Adrenal gland (tissue), 12 donors: ENCODE data around the gene CDK9. TPM values are rescaled to one million over a fixed set of nuclear protein-coding genes. Genes with fewer than 3 reads are reported as not detected.
"Not testable (repeated sequence)": the region's sequence is repeated elsewhere in the genome, so short reads cannot be mapped to it uniquely, and the experiment has no call there.

Source experiments
- DNase-seq, 7 donors: peaks; one replicate each; pipeline ENCODE4 v3.0.0-alpha.2; 2019 to 2020
- H3K27ac ChIP-seq, 5 donors: fragments of 200-600 bp; sonication (generic) in 4 of 5; 1 replicate in 3 of 5; 2 replicates in 2 of 5; pipeline versions ENCODE4 v1.5.1 to v1.8.0; 2016 to 2020; ENCODE audit warnings: mild to moderate bottlenecking in 1 of 5
- H3K27me3 ChIP-seq: fragments of 200-600 bp; 2 replicates; pipeline ENCODE4 v1.8.0; 2021
- H3K36me3 ChIP-seq, 2 donors: fragments of 200-600 bp; replicated peaks in 1 of 2; 1 replicate in 1 of 2; 2 replicates in 1 of 2; pipeline versions ENCODE4 v1.5.1 to v1.8.0; 2018 to 2022
- H3K4me1 ChIP-seq, 2 donors: fragments of 200-600 bp; replicated peaks in 1 of 2; 1 replicate in 1 of 2; 2 replicates in 1 of 2; pipeline versions ENCODE4 v1.5.1 to v1.8.0; 2018 to 2021
- H3K4me3 ChIP-seq, 4 donors: fragments of 200-600 bp; sonication (generic) in 3 of 4; one replicate each; pipeline ENCODE4 v1.5.1; 2016 to 2018
- H3K9me3 ChIP-seq, 3 donors: fragments of 200-600 bp; sonication (generic) in 1 of 3; replicated peaks in 1 of 3; 1 replicate in 2 of 3; 2 replicates in 1 of 3; pipeline versions ENCODE4 v1.5.1 to v1.8.0; 2016 to 2021
- CTCF ChIP-seq, 6 experiments: fragments of 450-650 bp in 4 of 6; fragments of 200-600 bp in 2 of 6; sonication (generic) in 1 of 6; IDR thresholded peaks; 1 replicate in 5 of 6; 2 replicates in 1 of 6; pipeline versions ENCODE4 v1.5.1 to v1.8.0; 2016 to 2021; ENCODE audit warnings: antibody characterized with exemption in 6 of 6, mild to moderate bottlenecking in 2 of 6, moderate library complexity in 1 of 6
- POLR2A ChIP-seq, 2 donors: fragments of 450-650 bp; IDR thresholded peaks; one replicate each; pipeline ENCODE4 v1.6.1; 2017; ENCODE audit warnings: antibody characterized with exemption in 2 of 2, mild to moderate bottlenecking in 2 of 2, moderate library complexity in 1 of 2
- WGBS, 4 donors: extraction: QIAGEN DNeasy Blood & Tissue Kit in 2 of 4; methylation state at CpG; one replicate each; pipeline versions ENCODE4 v1.1.5 to v1.1.7; 2013 to 2017; 5-methylcytosine and 5-hydroxymethylcytosine counted together
- intact Hi-C, 2 donors: fragments of 100-400 bp; cut with DNase I; formaldehyde crosslinking; loops; one replicate each; pipeline versions ENCODE4 v1.14.1 to v1.15.0; 2022 to 2023
- polyA plus RNA-seq, 3 donors: library from polyadenylated mRNA; stranded (reverse); fragments of 200-250 nt in 2 of 3; fragments of 350-450 nt in 1 of 3; fragmentation: Illumina TruSeq in 1 of 3; extraction: RNeasy Lipid Tissue Mini Kit (QIAGEN cat#74804) in 1 of 3; gene quantifications; one replicate each; pipeline ENCODE4 v1.2.3, GENCODE V29; 2013 to 2014
- total RNA-seq, 9 donors: library from RNA; depleted of rRNA in 4 of 9; stranded (reverse); fragments of >200 nt in 4 of 9; fragments of 120-200 nt in 1 of 9; fragmentation: NEBNext Ultra II Directional in 1 of 9; extraction: Animal tissue kit (Norgen Biotek cat#: 25700) in 1 of 9; gene quantifications; one replicate each; pipeline versions ENCODE4 v1.1.0 to v1.2.4, GENCODE V29; 2013 to 2023
- donor health status: healthy with polysubstance abuse.
- donor health status: Bipolar disorder and iron deficiency.
- donor health status: DM: yes; HTN: yes; CAD: no.
- donor health status: DM: no; HTN: no; CAD: no.
- donor health status: DM: no; HTN: no; CAD: no.
- donor health status: DM: yes; HTN: yes; CAD: no.

CDK9 gene
- total and polyA plus RNA-seq, 12 donors = 41.0 to 238 (median 117) TPM

DNA sequence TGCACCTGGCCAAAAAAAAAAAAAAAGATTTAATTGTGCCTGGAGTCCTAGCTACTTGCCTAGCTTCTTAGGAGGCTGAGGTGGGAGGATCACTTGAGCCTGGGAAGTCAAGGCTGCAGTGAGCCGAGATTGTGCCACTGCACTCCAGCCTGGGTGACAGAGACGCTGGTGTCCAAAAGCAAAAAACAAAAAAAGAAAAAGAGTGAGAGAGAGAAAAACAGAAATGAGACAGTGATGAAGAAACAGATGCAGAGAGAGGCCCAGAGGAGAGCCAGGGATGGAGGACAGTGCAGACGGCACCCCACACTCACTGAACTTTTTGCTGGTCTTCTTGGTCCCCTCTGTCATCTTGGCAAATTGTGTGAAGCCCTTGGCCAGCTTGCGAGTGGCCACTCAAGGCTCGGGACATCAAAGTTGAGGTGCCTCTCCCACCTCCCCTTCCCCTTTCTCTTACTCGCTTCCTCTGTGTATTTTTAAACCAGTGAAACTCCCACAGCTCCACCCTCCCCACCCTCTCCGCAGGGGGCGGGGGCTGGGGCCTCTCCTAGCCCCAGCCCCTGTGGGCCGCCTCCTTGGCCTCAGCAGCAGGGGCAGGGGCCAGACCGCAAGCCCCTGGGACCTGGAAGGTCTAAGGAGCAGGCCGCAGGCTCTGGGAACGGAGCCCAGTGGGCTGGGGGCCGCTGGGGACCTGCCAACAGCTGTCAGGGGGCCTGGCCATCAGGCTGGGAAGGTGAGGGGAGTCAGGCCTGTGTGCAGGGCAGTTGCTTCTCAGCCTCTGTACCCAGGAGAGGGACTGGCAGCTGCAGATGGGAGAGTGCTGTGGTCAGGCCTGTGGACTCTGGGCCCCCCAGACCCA, 7.3 kb upstream of the CDK9 start, which contains the start of gene SH2D3C:
Gene SH2D3C, minus strand, starts transcription at position 387 of the 856 bp plus-strand sequence. Its CDS starts 39 bp downstream, at position 348.
- 49 to 58% (median 52%) methylated on average over 9 to 13 of the region's 13 CpGs for WGBS, 4 donors

GRCh38 chr9:127779136-127779981, 6.5 kb upstream of the CDK9 start:
- 62 to 81% (median 72%) methylated on average over 5 to 17 of the region's 17 CpGs for WGBS, 4 donors
- Histone ChIP-seq H3K27ac (peak overlapping the region in 1 of 5 donors; percentile 33), H3K4me1 (peaks cover 0 to 7% of the 10 kb centered on the region in 2 donors), H3K36me3 (no peaks in the 10 kb centered on the region), H3K9me3 (no peaks in the 10 kb centered on the region), H3K27me3 (no peaks in the 10 kb centered on the region), H3K4me3 (no peak overlapping the region)
- TF ChIP-seq CTCF (IDR thresholded peaks at IDR 0.05) = no peak
- no peak for TF ChIP-seq POLR2A (IDR thresholded peaks at IDR 0.05)
- intact Hi-C loops = no loop called here
- DNase-seq = no peak

More for the DNA sequence above, 7.3 kb upstream of the CDK9 start, which contains the start of gene SH2D3C:
- no peaks in the 10 kb centered on the region for H3K36me3 ChIP-seq
- no peaks in the 10 kb centered on the region for H3K9me3 ChIP-seq
- no peaks in the 10 kb centered on the region for H3K27me3 ChIP-seq
- peak within 1 kb of the TSS in 1 of 5 donors; percentile 33 for H3K27ac ChIP-seq
- H3K4me3 ChIP-seq = no peak within 1 kb of the TSS
- no peak for TF ChIP-seq CTCF (IDR thresholded peaks at IDR 0.05)
- TF ChIP-seq POLR2A (IDR thresholded peaks at IDR 0.05) = no peak
- no peaks in the 10 kb centered on the region for H3K4me1 ChIP-seq
- DNase-seq = no peak
- intact Hi-C loops = no loop called here

DNA sequence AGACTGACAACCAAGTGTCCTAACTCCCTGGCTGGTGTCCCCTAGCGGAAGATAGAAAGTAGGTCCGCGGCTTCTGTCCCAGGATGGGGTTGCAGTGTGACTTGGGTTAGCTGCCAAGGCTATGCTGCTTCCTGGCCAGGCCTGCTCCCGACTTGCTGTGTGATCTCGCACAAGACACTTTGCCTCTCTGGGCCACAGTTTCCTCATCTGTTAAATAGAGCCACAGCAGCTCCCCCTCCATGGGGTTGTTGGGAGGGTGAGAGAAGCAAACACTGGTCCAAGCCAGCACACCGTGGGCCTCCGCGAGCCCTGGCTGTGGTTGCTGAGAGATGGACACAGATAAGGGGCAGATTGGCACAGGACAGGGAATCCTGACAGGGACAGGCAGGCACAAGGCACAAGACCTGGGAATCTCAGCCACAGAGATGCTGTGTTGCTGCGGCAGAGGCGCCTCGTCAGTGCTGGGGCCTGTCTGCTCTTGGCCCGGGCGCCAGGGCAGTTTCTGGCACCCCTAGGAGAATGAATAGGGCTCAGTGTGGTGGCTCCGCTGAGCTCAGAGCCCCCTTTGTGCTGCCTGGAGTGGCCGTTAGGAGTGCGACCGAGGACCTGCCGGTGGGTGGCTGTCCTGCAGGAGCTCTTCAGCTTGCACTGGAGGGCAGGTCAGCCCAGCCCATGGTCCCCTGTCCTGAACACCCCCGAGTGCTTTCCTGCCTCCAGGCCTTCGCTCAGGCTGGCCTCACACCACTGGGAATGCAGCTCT, 5.5 kb upstream of the CDK9 start:
- 59 to 79% (median 74%) methylated on average over 10 to 20 of the region's 20 CpGs for WGBS, 4 donors
- H3K4me1 ChIP-seq = peaks cover 0 to 7% of the 10 kb centered on the region in 2 donors
- TF ChIP-seq CTCF (IDR thresholded peaks at IDR 0.05) (no peak), POLR2A (IDR thresholded peaks at IDR 0.05) (no peak)
- no peak for DNase-seq
- H3K27ac ChIP-seq = no peak overlapping the region
- intact Hi-C loops = loop anchor here (5.0 kb wide), 1 partner anchor 38 kb away; no protein-coding TSS in a partner anchor
- no peaks in the 10 kb centered on the region for H3K9me3 ChIP-seq
- H3K27me3 ChIP-seq = no peaks in the 10 kb centered on the region
- no peak overlapping the region for H3K4me3 ChIP-seq
- H3K36me3 ChIP-seq = no peaks in the 10 kb centered on the region

DNA sequence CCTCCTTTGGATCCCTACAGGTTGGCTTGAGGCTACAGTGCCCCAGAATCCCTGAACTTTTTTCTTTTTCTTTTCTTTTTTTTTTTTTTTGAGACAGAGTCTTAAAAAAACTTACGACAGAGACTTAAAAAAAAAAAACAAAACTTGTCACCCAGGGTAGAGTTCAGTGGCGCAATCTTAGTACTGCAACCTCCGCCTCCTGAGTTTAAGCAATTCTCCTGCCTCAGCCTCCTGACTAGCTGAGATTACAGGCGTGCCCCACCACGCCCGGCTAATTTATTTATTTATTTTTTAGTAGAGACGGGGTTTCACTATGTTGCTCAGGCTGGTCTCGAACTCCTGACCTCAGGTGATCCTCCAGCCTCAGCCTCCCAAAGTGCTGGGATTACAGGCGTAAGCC, 4.9 kb upstream of the CDK9 start:
- H3K36me3 ChIP-seq, H3K4me1 ChIP-seq, H3K27ac ChIP-seq, H3K4me3 ChIP-seq, H3K9me3 ChIP-seq, H3K27me3 ChIP-seq, DNase-seq: not testable (repeated sequence)
- 82 to 92% (median 86%) methylated on average over 9 of the region's 9 CpGs for WGBS, 4 donors
- intact Hi-C loops = loop anchor here (5.0 kb wide), 1 partner anchor 39 kb away; no protein-coding TSS in a partner anchor
